COLO668 (cell line): ENCODE results near the gene VCY.
"Not testable (repeated sequence)": the region's sequence is repeated elsewhere in the genome, so short reads cannot be mapped to it uniquely, and the experiment has no call there.

ENCODE experiments used
- DNase-seq: peaks from one replicate; lab custom pipeline; 2025; ENCODE audit not compliant: unreplicated experiment; lab: John Stamatoyannopoulos, UW

VCY gene

GRCh38 chrY:13986373-13986772 is at the start of gene VCY:
Gene VCY (minus strand): TSS chrY:13986473. CDS start chrY:13986440, 33 bp downstream.
- DNase-seq, result not testable (repeated sequence)

GRCh38 chrY:14030395-14030794 is 44.1 kb upstream of the VCY start:
- not testable (repeated sequence) for DNase-seq

GRCh38 chrY:14011916-14012315 is 25.6 kb upstream of the VCY start:
- not testable (repeated sequence) for DNase-seq

- DNase-seq, result not testable (repeated sequence)
Observed at GRCh38 chrY:13942406-13942805, 43.9 kb downstream of the VCY start.
